Activated T-cell treated with anti-CD3 and anti-CD28 coated beads, Interleukin-2, amount 50 U/mL, for 4 hours (primary cell): ENCODE data around the gene SLC18A3. TPM values are rescaled to one million over a fixed set of nuclear protein-coding genes. Genes with fewer than 3 reads are reported as not detected.

ENCODE experiments used
- ATAC-seq, 2 donors: fragments of 200-7000 bp; cut with Tn5 transposase; one replicate each; pipeline ENCODE4 v1.10.0; 2021
- DNase-seq: peaks from one replicate; pipeline ENCODE4 v3.0.0-alpha.2; 2020
- H3K27me3 Mint-ChIP-seq: one replicate; pipeline ENCODE4 v1.8.0; 2021; ENCODE audit warnings: low read depth, mixed read lengths
- H3K36me3 Mint-ChIP-seq: one replicate; pipeline ENCODE4 v1.8.0; 2022; ENCODE audit warnings: mixed read lengths; ENCODE audit not compliant: insufficient read depth
- H3K4me1 Mint-ChIP-seq: one replicate; pipeline ENCODE4 v1.8.0; 2021; ENCODE audit warnings: low read depth, mixed read lengths
- H3K4me3 Mint-ChIP-seq: one replicate; pipeline ENCODE4 v1.8.0; 2021; ENCODE audit warnings: mild to moderate bottlenecking, moderate library complexity, mixed read lengths
- H3K9me3 Mint-ChIP-seq: one replicate; pipeline ENCODE4 v1.8.0; 2021; ENCODE audit warnings: mixed read lengths
- total RNA-seq, 3 donors: library from RNA; stranded (reverse); gene quantifications; one replicate each; pipeline ENCODE4 v1.2.1, GENCODE V29; 2021

Gene SLC18A3
- total RNA-seq, 3 donors from 2014 or later, result not detected

- no peak for DNase-seq
- no peaks in the 10 kb centered on the region for H3K36me3 Mint-ChIP-seq
These were observed 2.5 kb downstream of the SLC18A3 start for GRCh38 chr10:49612513-49613164.

GRCh38 chr10:49613165-49613881 is 3.2 kb downstream of the SLC18A3 start:
- H3K4me1 Mint-ChIP-seq, result peaks cover 2% of the 10 kb centered on the region
- no peak overlapping the region for H3K4me3 Mint-ChIP-seq
- no peaks in the 10 kb centered on the region for H3K36me3 Mint-ChIP-seq
- peaks cover 3% of the 10 kb centered on the region for H3K9me3 Mint-ChIP-seq
- DNase-seq (no peak), ATAC-seq (no peak)
- peaks cover 78% of the 10 kb centered on the region for H3K27me3 Mint-ChIP-seq

More at GRCh38 chr10:49612513-49613164, 2.5 kb downstream of the SLC18A3 start:
- peaks cover 3% of the 10 kb centered on the region for H3K9me3 Mint-ChIP-seq
- peaks cover 2% of the 10 kb centered on the region for H3K4me1 Mint-ChIP-seq
- H3K4me3 Mint-ChIP-seq, result no peak overlapping the region
- H3K27me3 Mint-ChIP-seq, result peaks cover 80% of the 10 kb centered on the region
- no peak for ATAC-seq

GRCh38 chr10:49613882-49614241 is 3.8 kb downstream of the SLC18A3 start, which contains the start of gene CHAT:
CHAT (plus strand) TSS chr10:49614037; CDS start chr10:49614190, 153 bp downstream.
- peaks cover 2% of the 10 kb centered on the region for H3K4me1 Mint-ChIP-seq
- no peak for DNase-seq
- ATAC-seq, result no peak
- H3K4me3 Mint-ChIP-seq, result no peak within 1 kb of the TSS
- H3K36me3 Mint-ChIP-seq, result no peaks in the 10 kb centered on the region
- H3K27me3 Mint-ChIP-seq, result peaks cover 75% of the 10 kb centered on the region
- peaks cover 3% of the 10 kb centered on the region for H3K9me3 Mint-ChIP-seq

- DNase-seq (no peak), ATAC-seq (no peak)
- no peak overlapping the region for H3K4me3 Mint-ChIP-seq
- peaks cover 2% of the 10 kb centered on the region for H3K4me1 Mint-ChIP-seq
- H3K36me3 Mint-ChIP-seq, result no peaks in the 10 kb centered on the region
- H3K27me3 Mint-ChIP-seq, result peaks cover 75% of the 10 kb centered on the region
- H3K9me3 Mint-ChIP-seq, result peaks cover 3% of the 10 kb centered on the region
These were observed 4.4 kb downstream of the SLC18A3 start for GRCh38 chr10:49614242-49615198.

- Mint-ChIP-seq H3K9me3 (peaks cover 3% of the 10 kb centered on the region), H3K36me3 (no peaks in the 10 kb centered on the region), H3K4me3 (no peak overlapping the region), H3K27me3 (peaks cover 80% of the 10 kb centered on the region), H3K4me1 (peaks cover 2% of the 10 kb centered on the region)
- ATAC-seq, result no peak
- DNase-seq, result no peak
These were observed 5.1 kb downstream of the SLC18A3 start for GRCh38 chr10:49615213-49615612.

GRCh38 chr10:49615721-49616120 is 5.6 kb downstream of the SLC18A3 start:
- H3K4me1 Mint-ChIP-seq, result peaks cover 2% of the 10 kb centered on the region
- no peak for ATAC-seq

GRCh38 chr10:49616421-49617101 is 6.5 kb downstream of the SLC18A3 start:
- Mint-ChIP-seq H3K36me3 (no peaks in the 10 kb centered on the region), H3K4me3 (no peak overlapping the region), H3K27me3 (peaks cover 72% of the 10 kb centered on the region), H3K4me1 (peaks cover 2% of the 10 kb centered on the region), H3K9me3 (peaks cover 3% of the 10 kb centered on the region)
- DNase-seq (no peak), ATAC-seq (no peak)

More at GRCh38 chr10:49615721-49616120, 5.6 kb downstream of the SLC18A3 start:
- Mint-ChIP-seq H3K9me3 (peaks cover 3% of the 10 kb centered on the region), H3K36me3 (no peaks in the 10 kb centered on the region), H3K27me3 (peaks cover 80% of the 10 kb centered on the region), H3K4me3 (no peak overlapping the region)
- no peak for DNase-seq

- H3K27me3 Mint-ChIP-seq, result peaks cover 64% of the 10 kb centered on the region
- no peak for DNase-seq
- peaks cover 2% of the 10 kb centered on the region for H3K4me1 Mint-ChIP-seq
- no peaks in the 10 kb centered on the region for H3K36me3 Mint-ChIP-seq
- H3K9me3 Mint-ChIP-seq, result no peaks in the 10 kb centered on the region
- H3K4me3 Mint-ChIP-seq, result no peak overlapping the region
- ATAC-seq, result no peak
These were observed 7.3 kb downstream of the SLC18A3 start for GRCh38 chr10:49617121-49618020.

GRCh38 chr10:49618821-49619220 is 8.7 kb downstream of the SLC18A3 start:
- Mint-ChIP-seq H3K36me3 (no peaks in the 10 kb centered on the region), H3K9me3 (no peaks in the 10 kb centered on the region), H3K27me3 (peaks cover 53% of the 10 kb centered on the region), H3K4me1 (peaks cover 2% of the 10 kb centered on the region), H3K4me3 (no peak overlapping the region)
- ATAC-seq (no peak), DNase-seq (no peak)

- H3K4me1 Mint-ChIP-seq, result peaks cover under 1% of the 10 kb centered on the region
- no peaks in the 10 kb centered on the region for H3K36me3 Mint-ChIP-seq
- H3K9me3 Mint-ChIP-seq, result no peaks in the 10 kb centered on the region
- H3K27me3 Mint-ChIP-seq, result peaks cover 50% of the 10 kb centered on the region
- DNase-seq (no peak), ATAC-seq (no peak)
- no peak overlapping the region for H3K4me3 Mint-ChIP-seq
These were observed 9.5 kb downstream of the SLC18A3 start for GRCh38 chr10:49619613-49620012.

- ATAC-seq (no peak), DNase-seq (no peak)
- no peaks in the 10 kb centered on the region for H3K36me3 Mint-ChIP-seq
- no peaks in the 10 kb centered on the region for H3K9me3 Mint-ChIP-seq
- no peaks in the 10 kb centered on the region for H3K4me1 Mint-ChIP-seq
- H3K4me3 Mint-ChIP-seq, result no peak overlapping the region
- peaks cover 44% of the 10 kb centered on the region for H3K27me3 Mint-ChIP-seq
These were observed 10.2 kb downstream of the SLC18A3 start for GRCh38 chr10:49620286-49620810.

- Mint-ChIP-seq H3K4me3 (no peak overlapping the region), H3K36me3 (no peaks in the 10 kb centered on the region), H3K9me3 (no peaks in the 10 kb centered on the region), H3K27me3 (peaks cover 39% of the 10 kb centered on the region), H3K4me1 (no peaks in the 10 kb centered on the region)
- DNase-seq, result no peak
- ATAC-seq, result no peak
These were observed 10.8 kb downstream of the SLC18A3 start for GRCh38 chr10:49620841-49621378.

GRCh38 chr10:49621561-49621960 is 11.5 kb downstream of the SLC18A3 start:
- Mint-ChIP-seq H3K36me3 (no peaks in the 10 kb centered on the region), H3K9me3 (no peaks in the 10 kb centered on the region), H3K27me3 (peaks cover 33% of the 10 kb centered on the region), H3K4me3 (no peak overlapping the region), H3K4me1 (no peaks in the 10 kb centered on the region)
- no peak for DNase-seq
- no peak for ATAC-seq
